ENCODE results near the gene FHOD3. TPM values are rescaled to one million over a fixed set of nuclear protein-coding genes. Genes with fewer than 3 reads are reported as not detected.

Gene FHOD3
- total RNA-seq, 1 donor from 2014 or later, result 5.9 TPM

DNA sequence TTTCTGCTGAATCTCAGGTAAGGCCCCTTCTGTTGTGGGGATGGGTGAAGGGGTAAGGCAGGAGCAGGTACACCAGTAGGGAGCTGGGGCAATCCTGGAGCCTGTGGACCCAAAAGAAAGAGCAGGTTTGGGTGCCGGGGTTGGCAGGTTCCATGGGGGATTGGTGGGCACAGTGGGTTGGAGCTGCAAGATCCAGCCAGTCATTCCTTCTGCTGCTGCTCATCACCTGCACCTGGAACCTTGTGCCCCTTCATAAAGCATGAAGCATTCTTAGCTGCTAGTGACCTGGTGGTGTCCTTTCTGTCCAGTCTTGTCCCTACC lies 24.9 kb downstream of the FHOD3 start:
- H3K9me3 ChIP-seq (ENCODE audit: insufficient read depth, low read depth, low read length), result no peaks in the 10 kb centered on the region
- peaks cover 7% of the 10 kb centered on the region for H3K27me3 Mint-ChIP-seq (ENCODE audit: low read depth, unreplicated experiment)
- no peak overlapping the region for H3K9ac ChIP-seq (ENCODE audit: low read length)
- H3K27me3 ChIP-seq (ENCODE audit: insufficient read depth, low read length), result no peaks in the 10 kb centered on the region
- no peak overlapping the region for H3K27ac Mint-ChIP-seq (ENCODE audit: unreplicated experiment)
- H3K36me3 ChIP-seq (ENCODE audit: insufficient read depth, low read length), result no peaks in the 10 kb centered on the region
- H3K27ac ChIP-seq (ENCODE audit: low read depth, low read length), result no peak overlapping the region
- DNase-seq (ENCODE audit: low read depth) (no peak), FAIRE-seq (no peak)
- peaks cover 9% of the 10 kb centered on the region for H3K4me1 ChIP-seq (ENCODE audit: insufficient read depth, low read length)
- peaks cover 3% of the 10 kb centered on the region for H3K36me3 Mint-ChIP-seq (ENCODE audit: low read depth, unreplicated experiment)
- no peak overlapping the region for H3K4me3 ChIP-seq (ENCODE audit: insufficient read depth, low read depth, low read length)
- H3K79me2 ChIP-seq (ENCODE audit: insufficient read depth, low read length), result peaks cover 16% of the 10 kb centered on the region
- peaks cover 10% of the 10 kb centered on the region for H3K4me1 Mint-ChIP-seq (ENCODE audit: low read depth, unreplicated experiment)
- H3K9me3 Mint-ChIP-seq (ENCODE audit: unreplicated experiment), result peaks cover 16% of the 10 kb centered on the region
- no peak overlapping the region for H3K4me3 Mint-ChIP-seq (ENCODE audit: unreplicated experiment)
- TF ChIP-seq, protein P1, sequence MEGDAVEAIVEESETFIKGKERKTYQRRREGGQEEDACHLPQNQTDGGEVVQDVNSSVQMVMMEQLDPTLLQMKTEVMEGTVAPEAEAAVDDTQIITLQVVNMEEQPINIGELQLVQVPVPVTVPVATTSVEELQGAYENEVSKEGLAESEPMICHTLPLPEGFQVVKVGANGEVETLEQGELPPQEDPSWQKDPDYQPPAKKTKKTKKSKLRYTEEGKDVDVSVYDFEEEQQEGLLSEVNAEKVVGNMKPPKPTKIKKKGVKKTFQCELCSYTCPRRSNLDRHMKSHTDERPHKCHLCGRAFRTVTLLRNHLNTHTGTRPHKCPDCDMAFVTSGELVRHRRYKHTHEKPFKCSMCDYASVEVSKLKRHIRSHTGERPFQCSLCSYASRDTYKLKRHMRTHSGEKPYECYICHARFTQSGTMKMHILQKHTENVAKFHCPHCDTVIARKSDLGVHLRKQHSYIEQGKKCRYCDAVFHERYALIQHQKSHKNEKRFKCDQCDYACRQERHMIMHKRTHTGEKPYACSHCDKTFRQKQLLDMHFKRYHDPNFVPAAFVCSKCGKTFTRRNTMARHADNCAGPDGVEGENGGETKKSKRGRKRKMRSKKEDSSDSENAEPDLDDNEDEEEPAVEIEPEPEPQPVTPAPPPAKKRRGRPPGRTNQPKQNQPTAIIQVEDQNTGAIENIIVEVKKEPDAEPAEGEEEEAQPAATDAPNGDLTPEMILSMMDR (IDR thresholded peaks at IDR 0.05; ENCODE audit: insufficient read depth, low read depth, low read length), result no peak
- no peak overlapping the region for H2AFZ ChIP-seq (ENCODE audit: low read depth, low read length)
- H4K20me1 ChIP-seq (ENCODE audit: insufficient read depth, low read length), result no peaks in the 10 kb centered on the region
- H3K4me2 ChIP-seq (ENCODE audit: low read length), result no peak overlapping the region

DNA sequence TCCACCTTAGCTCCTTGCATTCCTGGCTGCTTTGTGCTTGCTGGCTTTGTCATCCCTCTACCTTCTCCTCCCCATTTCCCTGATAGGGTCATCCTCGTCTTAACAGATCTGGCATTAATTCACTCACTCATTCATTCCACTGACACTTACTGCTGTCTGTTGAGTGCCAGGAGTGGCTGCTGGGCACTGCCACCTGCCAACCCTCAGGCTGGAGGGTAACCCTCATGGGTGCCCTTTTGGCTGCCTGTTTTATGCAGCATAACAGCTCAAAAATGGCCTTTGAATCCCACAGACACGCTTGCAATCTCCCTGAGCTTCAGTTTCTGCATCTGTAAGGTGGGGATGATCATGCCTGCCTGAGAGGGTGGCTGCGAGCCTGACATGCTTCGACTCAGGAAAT lies 25.2 kb downstream of the FHOD3 start:
- H4K20me1 ChIP-seq (ENCODE audit: insufficient read depth, low read length), result peaks cover under 1% of the 10 kb centered on the region
- H3K36me3 Mint-ChIP-seq (ENCODE audit: low read depth, unreplicated experiment), result peaks cover 3% of the 10 kb centered on the region
- no peak for DNase-seq (ENCODE audit: low read depth)
- H3K27me3 Mint-ChIP-seq (ENCODE audit: low read depth, unreplicated experiment), result peaks cover 7% of the 10 kb centered on the region
- FAIRE-seq, result no peak
- H3K9me3 Mint-ChIP-seq (ENCODE audit: unreplicated experiment), result peaks cover 15% of the 10 kb centered on the region
- H3K4me1 Mint-ChIP-seq (ENCODE audit: low read depth, unreplicated experiment), result peaks cover 10% of the 10 kb centered on the region
- H2AFZ ChIP-seq (ENCODE audit: low read depth, low read length), result no peak overlapping the region
- H3K4me1 ChIP-seq (ENCODE audit: insufficient read depth, low read length), result peaks cover 9% of the 10 kb centered on the region
- no peak overlapping the region for H3K4me2 ChIP-seq (ENCODE audit: low read length)
- H3K4me3 Mint-ChIP-seq (ENCODE audit: unreplicated experiment), result no peak overlapping the region
- no peak overlapping the region for H3K9ac ChIP-seq (ENCODE audit: low read length)
- no peak overlapping the region for H3K27ac ChIP-seq (ENCODE audit: low read depth, low read length)
- H3K36me3 ChIP-seq (ENCODE audit: insufficient read depth, low read length), result no peaks in the 10 kb centered on the region
- H3K27me3 ChIP-seq (ENCODE audit: insufficient read depth, low read length), result no peaks in the 10 kb centered on the region
- peaks cover 19% of the 10 kb centered on the region for H3K79me2 ChIP-seq (ENCODE audit: insufficient read depth, low read length)
- no peak overlapping the region for H3K4me3 ChIP-seq (ENCODE audit: insufficient read depth, low read depth, low read length)
- TF ChIP-seq EZH2 (IDR thresholded peaks at IDR 0.05; ENCODE audit: insufficient read depth, low read length), result no peak
- TF ChIP-seq, protein P1 (IDR thresholded peaks at IDR 0.05; ENCODE audit: insufficient read depth, low read depth, low read length), result no peak
- H3K9me3 ChIP-seq (ENCODE audit: insufficient read depth, low read depth, low read length), result no peaks in the 10 kb centered on the region
- no peak overlapping the region for H3K27ac Mint-ChIP-seq (ENCODE audit: unreplicated experiment)

DNA sequence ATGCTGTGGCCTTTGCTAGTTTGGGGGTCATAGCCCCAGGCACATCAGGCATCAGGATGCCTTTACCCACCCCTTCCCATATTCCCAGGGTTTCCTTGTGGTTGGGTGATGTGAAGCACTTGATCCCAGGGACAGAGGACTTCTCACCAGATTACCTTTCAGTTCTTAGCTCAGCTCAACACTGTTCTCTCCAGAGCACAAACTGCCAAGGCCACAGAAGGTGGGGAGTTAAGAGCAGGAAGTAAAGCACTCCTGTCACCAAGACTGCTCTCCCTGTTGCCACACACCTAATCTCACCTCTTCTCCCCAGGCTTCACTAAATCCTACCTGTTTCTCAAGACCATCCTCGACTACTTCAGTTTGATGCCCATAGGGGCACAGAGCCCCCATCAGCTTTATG lies 25.9 kb downstream of the FHOD3 start:
- DNase-seq (ENCODE audit: low read depth) (no peak), FAIRE-seq (no peak)
- no peak overlapping the region for H3K4me3 Mint-ChIP-seq (ENCODE audit: unreplicated experiment)
- Histone ChIP-seq H3K9ac (ENCODE audit: low read length) (no peak overlapping the region), H3K27me3 (ENCODE audit: insufficient read depth, low read length) (no peaks in the 10 kb centered on the region), H3K9me3 (ENCODE audit: insufficient read depth, low read depth, low read length) (no peaks in the 10 kb centered on the region), H2AFZ (ENCODE audit: low read depth, low read length) (no peak overlapping the region), H3K27ac (ENCODE audit: low read depth, low read length) (no peak overlapping the region), H3K36me3 (ENCODE audit: insufficient read depth, low read length) (no peaks in the 10 kb centered on the region), H3K4me3 (ENCODE audit: insufficient read depth, low read depth, low read length) (no peak overlapping the region), H3K79me2 (ENCODE audit: insufficient read depth, low read length) (peaks cover 24% of the 10 kb centered on the region), H3K4me2 (ENCODE audit: low read length) (no peak overlapping the region), H3K4me1 (ENCODE audit: insufficient read depth, low read length) (peaks cover 9% of the 10 kb centered on the region), H4K20me1 (ENCODE audit: insufficient read depth, low read length) (peaks cover 6% of the 10 kb centered on the region)
- H3K27ac Mint-ChIP-seq (ENCODE audit: unreplicated experiment), result no peak overlapping the region
- peaks cover 5% of the 10 kb centered on the region for H3K36me3 Mint-ChIP-seq (ENCODE audit: low read depth, unreplicated experiment)
- H3K27me3 Mint-ChIP-seq (ENCODE audit: low read depth, unreplicated experiment), result peaks cover 10% of the 10 kb centered on the region
- H3K4me1 Mint-ChIP-seq (ENCODE audit: low read depth, unreplicated experiment), result peaks cover 13% of the 10 kb centered on the region
- peaks cover 13% of the 10 kb centered on the region for H3K9me3 Mint-ChIP-seq (ENCODE audit: unreplicated experiment)
- no peak for TF ChIP-seq EZH2 (IDR thresholded peaks at IDR 0.05; ENCODE audit: insufficient read depth, low read length)
- TF ChIP-seq, protein P1 (IDR thresholded peaks at IDR 0.05; ENCODE audit: insufficient read depth, low read depth, low read length), result no peak
